Dedifferentiated amniotic fluid mesenchymal stem cell (primary cell): ENCODE data around the gene S1PR1.

Experiments used
- DNase-seq: peaks from one replicate; pipeline ENCODE4 v3.0.0-alpha.2; 2016; ENCODE audit errors: extremely low spot score

Gene S1PR1

DNA sequence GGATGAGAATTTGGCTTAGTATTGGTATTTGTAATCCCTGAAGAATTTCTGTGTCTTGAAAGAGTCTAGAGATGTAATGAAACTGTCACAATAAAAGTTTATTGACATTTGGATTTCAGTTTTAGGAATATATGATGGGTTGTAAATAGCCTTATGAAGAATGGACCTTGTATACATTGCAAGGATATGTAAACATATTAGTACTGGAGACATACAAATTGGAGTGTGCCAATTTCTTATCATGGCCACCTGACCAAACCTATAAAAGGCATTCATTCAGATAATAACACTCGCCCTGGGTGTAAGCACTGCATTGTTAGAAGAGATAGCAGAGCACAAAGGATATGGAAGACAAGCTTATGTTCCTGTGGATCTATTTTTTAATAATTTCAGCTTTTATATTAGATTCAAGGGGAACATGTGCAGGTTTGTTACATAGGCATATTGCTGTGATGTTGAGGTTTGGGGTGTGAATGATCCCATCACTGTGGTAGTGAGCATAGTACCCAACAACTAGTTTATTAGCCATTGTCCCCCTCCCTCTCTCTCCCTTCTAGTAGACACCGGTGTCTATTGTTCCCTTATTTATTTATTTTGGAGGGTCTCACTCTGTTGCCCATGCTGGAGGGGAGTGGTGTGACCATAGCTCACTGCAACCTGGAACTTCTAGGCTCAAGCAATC lies 8.6 kb downstream of the S1PR1 start:
- no peak for DNase-seq

DNA sequence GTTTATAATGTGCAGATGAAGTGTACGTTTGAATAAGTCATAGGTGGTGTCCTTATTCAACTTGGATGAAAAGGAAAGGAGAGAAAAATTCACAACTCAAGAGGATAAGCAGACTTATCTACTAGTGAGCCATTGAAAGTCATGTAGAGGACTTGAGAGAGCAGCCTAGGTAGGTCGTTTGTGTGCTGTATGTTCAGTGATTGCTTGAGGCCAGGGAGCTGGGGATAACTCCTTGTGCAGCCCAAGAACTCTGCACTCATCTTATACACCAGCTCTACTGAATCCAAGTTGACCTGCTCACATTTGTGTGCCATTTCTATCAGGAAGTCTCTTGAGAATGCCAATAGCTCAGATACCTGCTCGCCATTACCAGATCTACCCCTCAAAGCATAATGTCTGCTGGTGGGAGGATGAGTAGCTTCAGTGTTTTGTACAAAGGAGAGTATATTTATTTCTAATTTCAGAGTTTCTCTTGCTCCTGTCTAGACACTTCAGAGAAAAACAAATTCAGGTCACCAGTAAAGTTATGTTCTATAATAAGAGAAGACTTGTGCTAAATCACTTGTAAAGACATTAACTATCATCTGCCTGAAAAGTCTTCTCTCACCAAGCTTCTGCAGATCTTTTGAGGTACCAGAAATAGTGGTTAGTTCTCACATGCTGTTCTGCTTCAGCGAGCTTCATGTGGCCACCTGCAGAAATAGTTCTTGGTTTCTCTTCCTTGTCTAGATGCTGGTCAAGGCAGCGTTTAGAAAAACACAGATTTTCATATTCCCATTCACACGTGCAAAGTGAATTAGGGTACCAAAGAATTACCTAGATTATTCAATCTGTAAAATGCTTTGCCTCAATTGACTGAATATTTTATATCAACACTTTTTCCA lies 10.8 kb downstream of the S1PR1 start:
- DNase-seq = no peak

DNA sequence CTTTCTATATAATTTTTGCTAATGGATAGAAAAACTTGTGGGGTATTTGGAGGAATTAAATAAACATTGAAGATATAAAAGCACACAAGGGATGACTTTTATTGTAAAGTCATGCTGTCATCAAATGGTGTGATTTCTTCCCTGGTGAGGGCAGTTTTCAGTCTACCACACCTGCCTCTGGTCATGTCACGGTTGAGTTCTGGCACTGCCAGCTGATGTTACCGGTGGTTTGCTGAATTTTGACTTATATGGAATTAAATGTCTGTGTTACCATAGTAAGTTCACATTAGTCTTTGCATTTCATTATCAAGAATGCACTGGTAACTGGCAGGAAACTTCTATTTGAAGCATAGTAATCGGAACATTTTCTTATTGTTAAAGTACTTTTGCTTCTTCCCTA lies 13.4 kb downstream of the S1PR1 start:
- no peak for DNase-seq

DNA sequence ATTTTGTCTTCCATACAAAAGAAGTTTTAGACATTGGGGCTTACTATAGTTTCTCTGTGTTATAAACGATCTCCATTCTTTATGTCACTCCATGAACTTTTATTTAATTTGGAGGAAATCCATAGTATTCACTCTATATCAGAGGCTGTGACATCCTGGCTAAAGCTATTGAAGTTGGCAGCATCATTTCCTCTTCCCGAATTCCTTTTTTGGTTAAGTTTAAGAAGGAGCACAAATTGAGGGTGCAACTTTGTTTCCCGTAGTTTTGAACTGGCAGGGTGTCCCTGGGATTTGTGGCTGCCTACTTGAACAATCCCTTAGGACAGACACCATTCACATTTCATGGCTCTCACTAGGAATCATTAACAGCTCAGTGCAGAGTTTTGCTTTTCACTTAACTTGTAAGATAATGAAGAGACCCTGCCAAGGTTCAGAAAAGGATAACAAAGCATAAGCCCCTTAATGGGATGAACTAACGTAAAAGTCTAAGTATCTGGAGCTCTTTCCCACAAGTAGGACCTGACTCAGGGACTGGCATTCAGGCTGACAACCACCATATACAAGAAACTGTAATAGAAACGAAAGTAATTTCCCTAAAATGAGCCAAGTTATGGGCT lies 13.9 kb downstream of the S1PR1 start:
- no peak for DNase-seq

DNA sequence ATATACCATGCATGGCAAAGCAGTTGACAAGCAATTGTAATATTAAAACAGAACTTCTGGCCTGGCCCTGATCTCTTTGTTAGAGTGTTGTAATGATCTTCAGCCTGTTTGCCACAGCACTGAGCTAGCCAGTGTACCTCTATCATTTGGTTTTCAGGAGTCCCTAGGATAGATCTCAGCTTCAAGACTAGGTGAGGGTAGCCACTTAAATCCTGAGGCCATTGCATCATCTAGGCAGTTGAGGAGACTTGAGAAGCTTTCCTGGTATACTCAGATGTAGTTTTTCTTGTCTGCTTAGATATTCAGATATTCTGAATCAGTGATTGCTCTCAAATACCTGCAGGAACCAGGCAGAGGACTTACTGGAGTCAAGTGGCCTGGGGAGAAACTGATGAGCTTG lies 14.7 kb downstream of the S1PR1 start:
- DNase-seq = no peak

DNA sequence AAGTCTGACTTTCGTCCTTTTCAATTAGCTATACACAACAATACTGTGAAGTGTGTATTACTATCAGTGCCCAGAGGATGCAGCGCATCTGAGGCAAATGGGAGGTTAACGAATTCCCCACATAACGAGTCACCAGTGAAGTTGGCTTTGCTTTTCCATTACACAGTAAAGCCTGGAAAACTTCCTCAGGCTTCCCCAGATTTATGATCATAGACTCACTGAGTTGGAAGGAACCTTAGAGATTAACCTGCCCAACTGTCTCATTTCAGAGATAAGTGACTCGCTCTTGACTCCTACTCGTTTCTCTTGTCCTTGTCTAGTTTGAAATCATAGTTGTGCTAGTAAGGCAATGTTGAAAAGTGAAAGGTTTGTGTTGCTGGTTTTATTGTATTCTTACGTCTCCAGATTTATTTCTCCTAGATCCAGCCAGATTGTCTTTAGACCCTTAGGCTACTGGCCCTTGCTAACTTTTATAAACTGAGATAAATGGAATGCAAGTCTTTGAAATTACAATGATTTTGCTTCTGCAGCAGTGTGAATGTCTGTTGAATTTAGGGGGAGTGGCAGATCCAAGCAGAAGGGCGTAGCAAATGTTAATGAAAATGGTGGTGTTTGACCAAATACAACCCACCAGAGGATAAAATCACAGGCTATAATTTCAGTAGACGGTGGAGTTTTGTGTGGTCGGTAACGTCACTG lies 17.3 kb downstream of the S1PR1 start:
- DNase-seq = no peak

DNA sequence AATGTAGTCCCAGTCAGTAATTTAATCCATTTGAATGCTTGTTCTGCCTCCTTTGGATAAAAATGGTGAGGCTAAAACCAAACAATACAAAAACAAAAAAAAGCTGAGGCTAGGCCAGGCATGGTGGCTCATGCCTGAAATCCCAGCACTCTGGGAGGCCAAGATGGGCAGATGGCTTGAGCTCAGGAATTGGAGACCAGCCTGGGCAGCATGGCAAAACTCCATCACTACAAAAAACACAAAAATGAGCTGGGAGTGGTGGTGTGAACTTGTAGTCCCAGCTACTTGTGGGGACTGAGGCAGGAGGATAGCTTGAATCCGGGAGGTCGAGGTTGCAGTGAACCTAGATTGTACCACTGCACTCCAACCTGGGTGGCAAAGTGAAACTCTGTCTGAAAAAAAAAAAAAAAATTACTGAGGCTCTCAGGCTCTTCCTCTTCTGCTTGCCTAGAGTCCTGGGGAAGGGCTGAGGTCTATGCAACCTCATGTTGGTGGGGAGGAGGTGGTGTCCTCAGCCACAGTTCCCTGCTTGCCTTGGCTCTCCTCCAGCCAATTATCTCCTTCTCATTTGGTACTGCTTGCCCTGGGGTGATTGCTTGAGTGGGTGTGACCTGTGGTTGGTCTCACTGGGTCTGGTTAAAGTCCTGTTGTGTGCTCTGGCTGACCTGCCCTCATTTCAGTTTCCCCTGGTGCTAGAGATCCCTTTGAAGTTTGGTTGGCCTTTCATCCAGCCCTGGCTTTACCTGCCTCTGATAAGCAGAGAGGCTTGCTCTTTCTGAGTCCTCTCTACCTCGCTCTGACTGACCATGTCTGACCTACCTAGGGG lies 20.9 kb downstream of the S1PR1 start:
- no peak for DNase-seq

DNA sequence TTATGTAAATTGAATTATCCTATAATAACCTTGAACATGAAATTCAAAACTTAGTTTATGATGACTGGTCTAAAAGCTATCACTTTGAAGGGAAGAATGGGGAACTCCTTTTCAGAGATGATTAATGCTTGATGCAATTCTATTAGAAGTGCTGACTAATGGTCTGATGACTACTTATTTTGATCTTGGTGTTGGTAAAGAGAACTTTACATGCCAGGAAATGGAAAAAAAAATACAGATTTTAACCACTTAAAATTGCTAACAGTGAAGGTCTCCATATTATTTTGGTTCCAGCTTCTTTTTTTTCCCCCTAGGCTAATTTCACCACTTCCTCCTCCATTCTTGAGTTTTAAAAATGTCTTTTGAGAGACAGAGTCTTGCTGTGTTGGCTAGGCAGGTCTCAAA lies 22.9 kb downstream of the S1PR1 start:
- DNase-seq = peak; percentile 51

DNA sequence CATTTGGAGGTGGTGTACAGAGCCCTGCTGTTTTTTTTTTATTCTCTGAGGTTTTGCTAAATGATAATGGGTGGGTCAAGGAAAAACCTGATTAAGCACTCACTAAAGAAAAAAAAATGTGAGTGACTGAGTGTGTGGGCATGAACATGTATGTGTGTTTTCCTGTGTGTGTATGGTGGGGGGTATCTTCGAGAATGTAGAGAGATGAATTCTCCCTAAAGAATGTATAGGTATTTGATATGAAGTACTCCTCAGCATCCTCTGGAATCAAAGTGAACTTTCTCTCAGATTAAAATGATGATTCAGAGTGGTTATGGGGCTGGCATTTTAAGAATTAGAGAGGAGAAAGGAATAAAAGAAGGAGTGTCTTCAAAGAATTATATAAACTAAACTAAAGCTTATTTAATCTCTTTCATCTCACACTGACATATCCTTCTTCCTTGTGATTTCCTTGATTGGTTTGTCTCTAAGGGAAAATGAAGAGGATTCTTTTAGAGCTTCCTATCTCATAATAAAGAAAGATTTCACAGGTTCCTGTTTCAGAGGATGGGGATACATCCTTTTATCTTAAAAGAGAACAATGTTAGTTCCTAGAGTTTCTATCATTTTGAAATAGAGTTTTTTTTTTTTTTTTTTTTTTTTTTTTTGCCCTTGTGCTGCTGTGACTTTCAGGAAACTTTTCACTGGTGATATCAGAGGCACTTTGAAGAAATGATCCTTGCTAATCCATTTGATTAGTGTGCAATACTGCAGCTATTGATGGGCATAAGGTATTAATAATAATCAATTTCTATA lies 23.9 kb downstream of the S1PR1 start:
- DNase-seq = no peak

DNA sequence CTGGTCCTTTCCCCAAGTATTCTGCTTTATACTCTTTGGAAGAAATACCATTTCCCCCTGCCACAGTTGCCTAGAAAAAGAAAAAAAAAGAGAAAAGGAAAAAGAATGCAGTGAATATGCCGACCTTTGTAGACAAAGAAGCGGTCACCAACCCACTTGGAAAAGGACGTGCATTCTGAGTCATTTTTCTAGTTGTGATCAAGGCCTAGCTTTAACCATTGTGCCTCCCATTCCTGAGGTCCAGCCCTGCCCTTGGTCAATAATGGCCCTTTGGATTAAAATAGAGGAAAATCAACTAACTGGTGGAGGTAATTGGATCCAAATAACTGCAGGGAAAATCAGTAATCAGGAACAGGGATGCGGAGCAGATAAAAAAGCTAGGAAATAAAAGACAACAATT lies 24.8 kb downstream of the S1PR1 start:
- no peak for DNase-seq

DNA sequence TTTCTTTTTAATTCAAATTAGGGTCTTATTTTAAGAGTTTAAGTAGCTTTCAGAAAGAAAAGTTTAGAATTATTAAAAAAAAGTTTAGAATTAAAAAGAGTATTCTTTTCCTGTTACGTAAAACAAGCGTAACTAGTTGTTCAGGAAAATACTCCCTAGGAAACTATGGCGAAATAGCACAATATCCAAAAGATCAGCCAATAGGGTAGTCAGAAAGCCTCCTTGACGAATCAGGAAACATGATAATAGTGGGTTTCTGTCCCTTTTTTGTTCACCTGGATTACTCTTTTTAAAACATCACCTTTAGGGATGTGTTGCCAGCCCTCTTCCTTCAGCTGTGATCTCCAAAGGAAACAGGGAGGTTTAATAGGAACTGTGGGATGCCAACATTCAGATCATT lies 25.2 kb downstream of the S1PR1 start:
- DNase-seq = no peak

DNA sequence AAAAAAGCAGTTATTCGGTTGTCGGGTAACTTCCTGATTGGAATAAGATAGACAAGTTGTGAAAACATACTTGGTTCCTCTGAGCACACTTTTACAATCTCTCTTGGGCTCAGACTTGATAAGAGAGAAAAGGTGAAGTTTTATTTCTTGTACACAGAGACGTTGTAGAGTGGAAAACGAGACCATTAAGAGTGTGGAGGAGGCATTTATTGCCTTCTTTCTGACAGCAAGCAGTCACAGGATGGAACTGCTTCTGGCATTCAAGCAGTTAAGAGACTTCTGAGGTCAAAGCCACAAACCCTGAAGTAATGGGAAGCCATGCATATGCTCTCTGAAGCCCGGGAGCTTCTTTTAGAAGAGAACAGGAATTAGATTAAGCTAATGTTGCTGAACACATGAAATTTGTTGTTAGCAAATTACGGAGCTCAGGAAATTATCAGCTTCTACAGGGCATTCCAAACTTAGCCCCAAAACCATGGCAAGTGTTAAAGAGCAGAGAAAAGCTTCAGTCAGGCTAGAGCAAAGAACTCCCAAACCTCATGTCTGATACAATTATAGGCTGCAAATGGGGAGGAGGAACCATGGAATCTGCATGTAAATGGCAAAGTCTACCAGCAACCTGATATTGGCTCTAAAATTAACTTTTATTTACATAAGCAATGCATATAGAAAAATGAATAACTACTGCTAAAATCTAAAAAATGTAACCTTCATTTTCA lies 26.0 kb downstream of the S1PR1 start:
- DNase-seq = no peak

DNA sequence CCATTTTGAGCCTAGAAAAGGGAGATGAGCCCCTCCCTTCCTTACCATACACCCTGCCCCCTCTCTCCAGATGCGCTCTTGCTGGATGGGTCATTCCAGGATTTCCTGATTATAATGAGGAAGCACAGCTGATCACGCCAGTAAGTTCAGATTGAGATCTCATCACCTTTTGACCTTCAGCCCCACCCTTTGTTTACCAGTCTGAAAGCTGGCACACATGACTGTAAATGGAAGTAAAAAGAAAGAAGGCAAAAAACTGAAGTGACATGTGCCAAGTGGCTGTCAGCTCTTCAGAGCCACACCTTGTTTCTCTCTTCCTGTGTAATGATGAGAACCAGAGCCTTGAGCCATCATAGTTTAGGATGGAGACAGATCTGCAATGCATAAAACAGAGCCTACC lies 27.9 kb downstream of the S1PR1 start:
- DNase-seq = no peak

DNA sequence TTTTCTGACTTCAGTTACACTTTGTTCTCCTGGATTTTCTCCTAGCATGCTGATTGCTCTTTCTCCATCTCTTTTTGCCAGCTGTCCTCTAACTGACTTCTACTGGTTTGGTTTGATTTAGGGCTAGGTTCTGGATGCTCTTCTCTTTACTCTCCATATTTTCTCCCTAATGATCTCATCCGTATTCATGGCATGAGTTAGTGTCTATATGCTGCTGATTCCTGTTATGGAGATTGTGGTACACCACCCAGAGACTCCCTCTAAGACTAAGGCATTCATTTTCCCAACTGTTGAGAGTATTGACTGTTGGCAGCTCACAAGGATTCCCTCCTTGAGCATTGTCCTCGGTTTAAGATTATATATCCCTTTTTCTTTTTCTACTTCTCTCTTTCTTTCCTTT lies 28.9 kb downstream of the S1PR1 start:
- DNase-seq = no peak

DNA sequence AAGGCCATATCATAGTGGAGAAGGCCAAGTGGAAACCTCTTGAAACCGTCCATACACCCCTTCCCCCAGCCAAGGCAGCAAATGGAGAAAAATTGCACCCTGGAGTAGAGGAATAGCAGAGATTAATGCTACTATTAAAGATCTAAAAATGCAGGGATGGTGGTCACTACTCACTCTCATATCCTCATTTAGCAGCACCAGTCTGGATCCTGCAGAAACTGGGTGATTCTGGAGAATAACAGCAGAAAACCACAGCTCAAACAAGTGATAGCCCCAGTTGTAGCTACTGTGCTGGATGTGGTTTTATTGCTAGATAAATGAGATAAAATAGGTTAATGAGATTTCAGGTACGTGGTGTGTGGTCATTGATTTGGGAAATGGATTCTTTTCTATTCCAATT lies 30.3 kb downstream of the S1PR1 start:
- no peak for DNase-seq

DNA sequence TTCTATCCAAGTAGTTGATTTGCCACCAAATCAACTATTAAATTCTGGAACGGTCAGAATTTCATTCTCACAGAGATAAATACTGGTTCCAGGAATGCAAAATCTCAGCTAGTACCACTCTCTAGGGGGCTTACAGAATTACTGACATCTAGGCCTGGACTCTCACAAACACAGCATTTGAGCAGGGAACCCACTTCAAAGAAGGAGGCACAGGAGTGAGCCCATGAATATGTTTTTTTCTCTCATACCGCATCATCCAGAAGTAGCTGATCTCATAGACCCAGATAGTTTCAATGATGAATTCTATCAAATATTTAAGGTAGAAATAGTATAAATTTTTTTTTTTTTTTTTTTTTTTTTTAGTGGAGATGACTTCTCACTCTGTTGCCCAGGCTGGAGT lies 32.1 kb downstream of the S1PR1 start:
- DNase-seq = no peak

DNA sequence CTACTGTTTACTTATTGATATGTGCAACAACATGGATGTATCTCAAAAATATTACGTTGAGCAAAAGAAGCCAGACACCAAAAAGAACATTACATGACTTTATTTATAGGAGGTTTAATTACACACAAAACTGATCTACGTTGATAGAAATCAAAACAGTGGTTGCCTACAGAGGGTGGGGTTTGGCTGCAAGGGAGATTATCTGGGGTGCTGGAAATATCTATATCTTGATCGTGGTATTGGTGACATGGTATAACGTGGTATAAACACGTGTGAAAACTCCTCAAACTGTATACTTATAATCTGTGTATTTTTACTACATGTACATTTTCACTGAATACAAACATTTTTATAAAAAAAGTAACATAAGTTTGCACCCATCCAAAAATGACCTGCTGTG lies 38.9 kb downstream of the S1PR1 start:
- DNase-seq = no peak

DNA sequence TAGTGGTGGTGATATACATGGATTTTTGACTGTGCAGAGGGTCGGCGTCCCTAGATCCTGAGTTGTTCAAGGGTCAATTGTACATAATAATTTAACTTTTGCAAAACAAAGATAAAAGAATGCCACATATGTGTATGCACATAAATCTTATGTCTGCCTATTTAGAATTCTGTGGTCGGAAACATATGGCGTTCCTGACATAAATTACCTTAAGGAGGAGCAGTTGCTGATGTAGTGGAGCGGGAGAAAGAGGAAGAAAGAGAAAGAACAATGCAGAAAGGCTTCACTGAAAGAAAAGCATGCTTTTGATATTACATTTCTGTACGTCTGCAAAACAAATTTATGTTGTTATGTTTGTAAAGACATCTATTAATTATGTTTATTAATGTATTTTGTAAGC lies 40.0 kb downstream of the S1PR1 start:
- no peak for DNase-seq

DNA sequence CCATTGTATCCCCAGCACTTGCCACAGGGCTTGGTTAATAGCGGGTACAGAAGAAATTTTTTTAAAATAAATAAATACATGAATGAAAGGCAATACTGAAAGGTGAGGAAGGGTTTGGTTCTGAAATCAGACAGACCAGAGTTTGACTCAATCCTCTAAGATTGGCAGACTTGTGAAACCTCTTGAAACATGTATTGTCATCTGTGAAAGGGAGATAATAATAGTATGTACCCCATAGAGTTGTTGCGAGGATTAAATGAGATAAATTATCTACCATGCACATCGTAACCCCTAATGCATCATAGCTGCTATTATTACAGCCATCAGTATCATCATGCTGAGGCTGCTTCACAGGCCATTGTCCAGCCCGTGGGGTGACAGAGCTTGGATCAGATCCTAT lies 41.4 kb downstream of the S1PR1 start:
- DNase-seq = no peak

DNA sequence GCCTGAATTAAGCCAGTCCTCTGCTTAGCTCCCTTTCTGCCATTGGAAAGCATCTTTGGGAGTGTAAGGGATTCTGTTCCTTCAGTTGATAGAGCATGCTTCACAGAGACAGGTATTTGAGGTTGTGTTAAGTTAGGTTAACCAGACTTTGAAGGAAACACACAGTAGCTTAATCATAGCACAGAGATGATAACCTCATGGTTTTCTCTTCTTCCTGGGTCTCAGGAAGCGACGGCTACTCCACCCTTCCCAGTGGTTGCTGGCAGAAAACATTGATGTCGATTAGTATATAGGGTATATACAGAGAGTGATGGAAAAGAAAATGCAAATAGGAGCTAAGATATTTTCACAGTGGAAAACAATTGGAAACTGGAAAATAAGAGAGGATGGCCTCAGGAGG lies 42.0 kb downstream of the S1PR1 start:
- DNase-seq = no peak
